IMR-90 (cell line): ENCODE results near the gene ITGA3. TPM values are rescaled to one million over a fixed set of nuclear protein-coding genes. Genes with fewer than 3 reads are reported as not detected.

Experiments
- ATAC-seq: fragments of 200-7000 bp; cut with Tn5 transposase; 2 replicates; pipeline ENCODE4 v1.9.1; 2020; ENCODE audit warnings: low read depth, mild to moderate bottlenecking, moderate library complexity
- BruUV-seq: library from RNA; stranded (reverse); fragments of 400-500 nt; replicated peaks from 2 replicates; lab custom pipeline; 2021; lab: Mats Ljungman, UMichigan
- CTCF ChIA-PET: fragments of 300-600 bp; formaldehyde crosslinking; extraction: SDS; loops from one replicate; lab custom pipeline; 2021; ENCODE audit warnings: antibody characterized with exemption; lab: Yijun Ruan, JAX
- POLR2A ChIA-PET: fragments of 300-600 bp; sonication (Branson Sonifier 250); formaldehyde crosslinking; loops from one replicate; lab custom pipeline; 2022; ENCODE audit warnings: antibody characterized with exemption; ENCODE audit not compliant: unreplicated experiment; lab: Charles Lee
- DNase-seq: peaks from one replicate; pipeline ENCODE4 v3.0.0; 2013
- H2AFZ ChIP-seq: replicated peaks from 2 replicates; pipeline ENCODE3; 2013; ENCODE audit warnings: low read length, mild to moderate bottlenecking; ENCODE audit not compliant: poor library complexity
- H2AK5ac ChIP-seq: 2 replicates; pipeline ENCODE4 v1.6.1; 2013; ENCODE audit warnings: low read depth, low read length, inconsistent platforms
- H2AK9ac ChIP-seq: replicated peaks from 2 replicates; pipeline ENCODE3; 2013; ENCODE audit warnings: mild to moderate bottlenecking, low read depth, low read length, moderate library complexity; ENCODE audit not compliant: poor library complexity
- H2BK120ac ChIP-seq: 2 replicates; pipeline ENCODE4 v1.6.1; 2013; ENCODE audit warnings: low read depth, low read length, inconsistent platforms
- H2BK15ac ChIP-seq: 3 replicates; pipeline ENCODE4 v1.6.1; 2013; ENCODE audit warnings: low read depth, low read length, inconsistent platforms
- H2BK20ac ChIP-seq: 2 replicates; pipeline ENCODE4 v1.6.1; 2013; ENCODE audit warnings: low read depth, mild to moderate bottlenecking, inconsistent platforms, low read length, moderate library complexity
- H2BK5ac ChIP-seq: 2 replicates; pipeline ENCODE4 v1.6.1; 2013; ENCODE audit warnings: mild to moderate bottlenecking, low read depth, low read length, inconsistent platforms; ENCODE audit not compliant: poor library complexity, severe bottlenecking
- H3K14ac ChIP-seq: replicated peaks from 2 replicates; pipeline ENCODE4 v1.6.1; 2013; ENCODE audit warnings: low read depth, low read length, inconsistent platforms
- H3K18ac ChIP-seq: 2 replicates; pipeline ENCODE4 v1.6.1; 2013; ENCODE audit warnings: low read depth, low read length, control low read depth
- H3K23ac ChIP-seq: 2 replicates; pipeline ENCODE4 v1.6.1; 2013; ENCODE audit warnings: low read depth, low read length, inconsistent platforms
- H3K27ac ChIP-seq: 2 replicates; pipeline ENCODE4 v1.5.1; 2013; ENCODE audit warnings: mild to moderate bottlenecking, control low read depth, low read length; ENCODE audit not compliant: insufficient read depth
- H3K27me3 ChIP-seq: 2 replicates; pipeline ENCODE4 v1.6.1; 2013; ENCODE audit warnings: low read length; ENCODE audit not compliant: control insufficient read depth, insufficient read depth
- H3K36me3 ChIP-seq: 2 replicates; pipeline ENCODE4 v1.6.1; 2013; ENCODE audit warnings: low read length, mixed read lengths; ENCODE audit not compliant: control insufficient read depth, insufficient read depth
- H3K4ac ChIP-seq: 2 replicates; pipeline ENCODE4 v1.6.1; 2013; ENCODE audit warnings: low read depth, low read length, inconsistent platforms
- H3K4me1 ChIP-seq: 2 replicates; pipeline ENCODE4 v1.6.1; 2013; ENCODE audit warnings: low read length, mixed read lengths; ENCODE audit not compliant: control insufficient read depth, insufficient read depth
- H3K4me2 ChIP-seq: 2 replicates; pipeline ENCODE4 v1.6.1; 2013; ENCODE audit warnings: low read depth, mild to moderate bottlenecking, control low read depth, low read length, moderate library complexity
- H3K4me3 ChIP-seq: 2 replicates; pipeline ENCODE4 v1.5.1; 2013; ENCODE audit warnings: low read depth, mild to moderate bottlenecking, control low read depth, low read length, moderate library complexity; ENCODE audit not compliant: insufficient read depth
- H3K56ac ChIP-seq: 2 replicates; pipeline ENCODE4 v1.6.1; 2013; ENCODE audit warnings: low read length, inconsistent platforms; ENCODE audit not compliant: insufficient read depth; ENCODE audit errors: extremely low read depth
- H3K79me1 ChIP-seq, 2 experiments: 2 replicates each; pipeline ENCODE4 v1.6.1; 2013; ENCODE audit warnings: low read length in 2 of 2, inconsistent platforms in 1 of 2, low read depth in 1 of 2
- H3K9ac ChIP-seq: 2 replicates; pipeline ENCODE4 v1.6.1; 2013; ENCODE audit warnings: low read depth, low read length, control low read depth
- H3K9me1 ChIP-seq: 2 replicates; pipeline ENCODE4 v1.6.1; 2013; ENCODE audit warnings: low read length, inconsistent platforms; ENCODE audit not compliant: insufficient read depth
- H3K9me3 ChIP-seq: 2 replicates; pipeline ENCODE4 v1.6.1; 2013; ENCODE audit warnings: low read length; ENCODE audit not compliant: control insufficient read depth, insufficient read depth
- H4K20me1 ChIP-seq: 2 replicates; pipeline ENCODE4 v1.6.1; 2013; ENCODE audit warnings: low read length, inconsistent platforms; ENCODE audit not compliant: insufficient read depth
- H4K5ac ChIP-seq: 2 replicates; pipeline ENCODE4 v1.6.1; 2013; ENCODE audit warnings: mild to moderate bottlenecking, low read depth, low read length, control low read depth
- H4K8ac ChIP-seq, 2 experiments: 2 replicates each; pipeline ENCODE4 v1.6.1; 2013; ENCODE audit warnings: low read depth in 2 of 2, low read length in 2 of 2, control low read depth in 1 of 2, inconsistent platforms in 1 of 2
- H4K91ac ChIP-seq: 2 replicates; pipeline ENCODE4 v1.6.1; 2013; ENCODE audit warnings: low read depth, low read length, inconsistent platforms; ENCODE audit not compliant: insufficient read depth
- BHLHE40 ChIP-seq: fragments of 150-350 bp; IDR thresholded peaks from 2 replicates; pipeline ENCODE4 v1.6.1; 2016; ENCODE audit warnings: mild to moderate bottlenecking, low read depth, low read length
- CEBPB ChIP-seq: IDR thresholded peaks from 2 replicates; pipeline ENCODE4 v1.6.1; 2012; ENCODE audit warnings: low read depth, low read length, improper control_type of control experiment
- CHD1 ChIP-seq: IDR thresholded peaks from 2 replicates; pipeline ENCODE4 v1.6.1; 2012; ENCODE audit warnings: low read depth, low read length, improper control_type of control experiment
- FOS ChIP-seq: fragments of 150-350 bp; IDR thresholded peaks from 2 replicates; pipeline ENCODE4 v1.6.1; 2016; ENCODE audit warnings: low read depth, low read length
- MAFK ChIP-seq: IDR thresholded peaks from 2 replicates; pipeline ENCODE4 v1.6.1; 2012; ENCODE audit warnings: low read depth, low read length, improper control_type of control experiment
- MAZ ChIP-seq: IDR thresholded peaks from 2 replicates; pipeline ENCODE4 v1.6.1; 2012; ENCODE audit warnings: low read depth, mild to moderate bottlenecking, low read length, improper control_type of control experiment, moderate library complexity, borderline replicate concordance
- MXI1 ChIP-seq: IDR thresholded peaks from 2 replicates; pipeline ENCODE4 v1.6.1; 2012; ENCODE audit warnings: low read depth, mild to moderate bottlenecking, low read length, moderate library complexity, borderline replicate concordance
- NFE2L2 ChIP-seq: fragments of 150-350 bp; IDR thresholded peaks from 2 replicates; pipeline ENCODE4 v1.6.1; 2016; ENCODE audit warnings: low read depth, mild to moderate bottlenecking, low read length
- POLR2A ChIP-seq: IDR thresholded peaks from 2 replicates; pipeline ENCODE4 v1.6.1; 2012; ENCODE audit warnings: mild to moderate bottlenecking, low read depth, low read length
- RAD21 ChIP-seq: IDR thresholded peaks from 2 replicates; pipeline ENCODE4 v1.6.1; 2012; ENCODE audit warnings: low read length, improper control_type of control experiment
- RCOR1 ChIP-seq: IDR thresholded peaks from 2 replicates; pipeline ENCODE4 v1.6.1; 2012; ENCODE audit warnings: mild to moderate bottlenecking, low read length, improper control_type of control experiment; ENCODE audit not compliant: insufficient replicate concordance
- RFX5 ChIP-seq: IDR thresholded peaks from 2 replicates; pipeline ENCODE4 v1.8.0; 2012; ENCODE audit warnings: low read depth, mild to moderate bottlenecking, low read length, moderate library complexity
- SMC3 ChIP-seq: fragments of 150-350 bp; IDR thresholded peaks from 2 replicates; pipeline ENCODE4 v1.6.1; 2016; ENCODE audit warnings: low read depth, mild to moderate bottlenecking, antibody characterized with exemption, low read length, moderate library complexity
- WGBS, 2 experiments: methylation state at CpG; one replicate each; pipeline versions ENCODE4 v1.1.5 to v1.1.7; 2013; ENCODE audit warnings: missing lambda C conversion rate in 2 of 2; ENCODE audit not compliant: insufficient read length in 1 of 2; ENCODE audit errors: extremely low coverage in 2 of 2; 5-methylcytosine and 5-hydroxymethylcytosine counted together
- dilution Hi-C: fragments of 300-500 bp; cut with HindIII; formaldehyde crosslinking; loops from one replicate; pipeline ENCODE4 v1.14.3; 2018; ENCODE audit warnings: low sequenced_read_pairs; ENCODE audit not compliant: unreplicated experiment
- in situ Hi-C: fragments of 300-500 bp; cut with MboI; formaldehyde crosslinking; loops from 3 replicates; pipeline ENCODE4 v1.14.3; 2019; ENCODE audit warnings: low sequenced_read_pairs, inconsistent platforms, mixed read lengths
- intact Hi-C: fragments of 100-400 bp; cut with micrococcal nuclease; formaldehyde crosslinking; loops from 2 replicates; pipeline ENCODE4 v1.10.0; 2022
- polyA plus RNA-seq, 3 experiments: library from polyadenylated mRNA; depleted of rRNA; stranded (reverse); fragments of >200 nt; gene quantifications; 2 replicates each; pipeline ENCODE4 v1.2.3, GENCODE V29; 2012; ENCODE audit warnings: low replicate concordance in 1 of 3
- total RNA-seq: library from RNA; depleted of rRNA; stranded (reverse); fragments of >200 nt; gene quantifications from 2 replicates; pipeline ENCODE4 v1.2.3, GENCODE V29; 2012
- TF ChIP-seq, protein P1 (sequence below): fragments of 150-350 bp; IDR thresholded peaks from 2 replicates; pipeline ENCODE4 v1.6.1; 2017; ENCODE audit warnings: mild to moderate bottlenecking, antibody characterized with exemption, low read length, low read depth
- TF ChIP-seq, protein P2 (sequence below): conservative IDR thresholded peaks from 2 replicates; pipeline ENCODE4 v1.5.1; 2012; ENCODE audit warnings: mild to moderate bottlenecking, low read depth, low read length, improper control_type of control experiment
- TF ChIP-seq, protein P3 (sequence below): fragments of 150-350 bp; IDR thresholded peaks from 2 replicates; pipeline ENCODE4 v1.6.1; 2016; ENCODE audit warnings: low read depth, mild to moderate bottlenecking, low read length, moderate library complexity, borderline replicate concordance

Gene ITGA3
- total and polyA plus RNA-seq, 2 of the 4 experiments (the other 2 are of a cell fraction) = 78.0 to 202 TPM

DNA sequence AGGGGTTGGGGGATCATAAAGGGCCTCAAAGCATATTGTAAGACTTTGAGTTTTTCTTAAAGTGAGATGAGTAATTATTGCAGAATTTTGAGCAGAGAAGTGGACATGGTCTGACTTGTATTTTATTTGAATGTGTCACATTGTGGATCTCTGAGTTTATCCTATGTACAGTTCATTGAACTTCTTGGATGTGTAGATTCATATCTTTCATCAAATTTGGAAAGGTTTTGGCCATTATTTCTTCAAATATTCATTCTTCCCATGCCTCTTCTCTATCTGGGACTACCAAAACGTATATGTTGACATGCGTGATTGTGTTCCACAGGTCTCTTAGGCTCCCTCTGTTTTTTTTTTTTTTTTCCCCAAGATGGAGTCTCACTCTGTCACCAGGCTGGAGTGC lies 46.6 kb upstream of the ITGA3 start:
- H3K4me3 ChIP-seq = no peak overlapping the region
- H2AFZ ChIP-seq = no peak overlapping the region
- H4K5ac ChIP-seq = no peak overlapping the region
- intact Hi-C loops (no loop called here), in situ Hi-C loops (no loop called here), dilution Hi-C loops (no loop called here)
- no peak overlapping the region for H3K14ac ChIP-seq
- no peaks in the 10 kb centered on the region for H3K79me1 ChIP-seq
- no peaks in the 10 kb centered on the region for H3K4me1 ChIP-seq
- H3K27ac ChIP-seq = no peak overlapping the region
- H3K27me3 ChIP-seq = peaks cover 11% of the 10 kb centered on the region
- WGBS, 2 experiments = no CpG with 5 or more reads among the region's 2 CpGs
- no peak overlapping the region for H3K9ac ChIP-seq
- H3K9me3 ChIP-seq = peaks cover 18% of the 10 kb centered on the region
- H2AK5ac ChIP-seq = no peak overlapping the region
- no peak overlapping the region for H2BK120ac ChIP-seq
- TF ChIP-seq, protein P1, sequence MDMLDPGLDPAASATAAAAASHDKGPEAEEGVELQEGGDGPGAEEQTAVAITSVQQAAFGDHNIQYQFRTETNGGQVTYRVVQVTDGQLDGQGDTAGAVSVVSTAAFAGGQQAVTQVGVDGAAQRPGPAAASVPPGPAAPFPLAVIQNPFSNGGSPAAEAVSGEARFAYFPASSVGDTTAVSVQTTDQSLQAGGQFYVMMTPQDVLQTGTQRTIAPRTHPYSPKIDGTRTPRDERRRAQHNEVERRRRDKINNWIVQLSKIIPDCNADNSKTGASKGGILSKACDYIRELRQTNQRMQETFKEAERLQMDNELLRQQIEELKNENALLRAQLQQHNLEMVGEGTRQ = no peak
- TF ChIP-seq RFX5 = no peak
- no peak for TF ChIP-seq BHLHE40
- TF ChIP-seq CEBPB = no peak
- no peak for TF ChIP-seq SMC3
- TF ChIP-seq NFE2L2 = no peak
- no peak for TF ChIP-seq RCOR1
- TF ChIP-seq, protein P2, sequence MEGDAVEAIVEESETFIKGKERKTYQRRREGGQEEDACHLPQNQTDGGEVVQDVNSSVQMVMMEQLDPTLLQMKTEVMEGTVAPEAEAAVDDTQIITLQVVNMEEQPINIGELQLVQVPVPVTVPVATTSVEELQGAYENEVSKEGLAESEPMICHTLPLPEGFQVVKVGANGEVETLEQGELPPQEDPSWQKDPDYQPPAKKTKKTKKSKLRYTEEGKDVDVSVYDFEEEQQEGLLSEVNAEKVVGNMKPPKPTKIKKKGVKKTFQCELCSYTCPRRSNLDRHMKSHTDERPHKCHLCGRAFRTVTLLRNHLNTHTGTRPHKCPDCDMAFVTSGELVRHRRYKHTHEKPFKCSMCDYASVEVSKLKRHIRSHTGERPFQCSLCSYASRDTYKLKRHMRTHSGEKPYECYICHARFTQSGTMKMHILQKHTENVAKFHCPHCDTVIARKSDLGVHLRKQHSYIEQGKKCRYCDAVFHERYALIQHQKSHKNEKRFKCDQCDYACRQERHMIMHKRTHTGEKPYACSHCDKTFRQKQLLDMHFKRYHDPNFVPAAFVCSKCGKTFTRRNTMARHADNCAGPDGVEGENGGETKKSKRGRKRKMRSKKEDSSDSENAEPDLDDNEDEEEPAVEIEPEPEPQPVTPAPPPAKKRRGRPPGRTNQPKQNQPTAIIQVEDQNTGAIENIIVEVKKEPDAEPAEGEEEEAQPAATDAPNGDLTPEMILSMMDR = no peak
- no peak for TF ChIP-seq FOS
- TF ChIP-seq MAZ = no peak
- no peak for TF ChIP-seq MAFK
- no peak for TF ChIP-seq POLR2A
- TF ChIP-seq, protein P3, sequence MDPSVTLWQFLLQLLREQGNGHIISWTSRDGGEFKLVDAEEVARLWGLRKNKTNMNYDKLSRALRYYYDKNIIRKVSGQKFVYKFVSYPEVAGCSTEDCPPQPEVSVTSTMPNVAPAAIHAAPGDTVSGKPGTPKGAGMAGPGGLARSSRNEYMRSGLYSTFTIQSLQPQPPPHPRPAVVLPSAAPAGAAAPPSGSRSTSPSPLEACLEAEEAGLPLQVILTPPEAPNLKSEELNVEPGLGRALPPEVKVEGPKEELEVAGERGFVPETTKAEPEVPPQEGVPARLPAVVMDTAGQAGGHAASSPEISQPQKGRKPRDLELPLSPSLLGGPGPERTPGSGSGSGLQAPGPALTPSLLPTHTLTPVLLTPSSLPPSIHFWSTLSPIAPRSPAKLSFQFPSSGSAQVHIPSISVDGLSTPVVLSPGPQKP = no peak
- TF ChIP-seq RAD21 = no peak
- no peak for TF ChIP-seq CHD1
- no peak for TF ChIP-seq MXI1
- no peak overlapping the region for H3K4ac ChIP-seq
- H4K8ac ChIP-seq = no peak overlapping the region
- H2AK9ac ChIP-seq = no peak overlapping the region
- no peak overlapping the region for H3K18ac ChIP-seq
- no peak overlapping the region for H3K56ac ChIP-seq
- ATAC-seq (no peak), DNase-seq (no peak)
- no peak overlapping the region for H2BK15ac ChIP-seq
- no peak overlapping the region for H2BK5ac ChIP-seq
- no peaks in the 10 kb centered on the region for H3K36me3 ChIP-seq
- no peaks in the 10 kb centered on the region for H4K20me1 ChIP-seq
- no TSS peak for BruUV-seq
- ChIA-PET POLR2A (no interaction called here), CTCF (no interaction called here)
- no peaks in the 10 kb centered on the region for H3K9me1 ChIP-seq
- H2BK20ac ChIP-seq = no peak overlapping the region
- H3K23ac ChIP-seq = no peak overlapping the region
- H3K4me2 ChIP-seq = no peak overlapping the region
- H4K91ac ChIP-seq = no peak overlapping the region
